Trophoblast cell (in vitro differentiated cells and primary cell): ENCODE data around the gene SCN4A.

Experiments
- DNase-seq, 2 donors: peaks; one replicate each; pipeline ENCODE4 v3.0.0-alpha.2; 2016
- H2AFZ ChIP-seq: 2 replicates; pipeline ENCODE4 v1.6.1; 2013; ENCODE audit warnings: low read length, moderate library complexity, mild to moderate bottlenecking; ENCODE audit not compliant: insufficient read depth, poor library complexity
- H2AK5ac ChIP-seq: 2 replicates; pipeline ENCODE4 v1.6.1; 2013; ENCODE audit warnings: mild to moderate bottlenecking, low read length
- H2BK120ac ChIP-seq: 2 replicates; pipeline ENCODE4 v1.6.1; 2013; ENCODE audit warnings: low read length, mild to moderate bottlenecking, moderate library complexity; ENCODE audit not compliant: insufficient read depth, poor library complexity
- H2BK12ac ChIP-seq: 2 replicates; pipeline ENCODE4 v1.6.1; 2013; ENCODE audit warnings: mild to moderate bottlenecking, low read length, moderate library complexity
- H2BK5ac ChIP-seq: 2 replicates; pipeline ENCODE4 v1.6.1; 2013; ENCODE audit warnings: low read length, low read depth, moderate library complexity, mild to moderate bottlenecking; ENCODE audit not compliant: poor library complexity
- H3K14ac ChIP-seq: 2 replicates; pipeline ENCODE4 v1.6.1; 2013; ENCODE audit warnings: mild to moderate bottlenecking, low read length
- H3K18ac ChIP-seq: 2 replicates; pipeline ENCODE4 v1.6.1; 2013; ENCODE audit warnings: mild to moderate bottlenecking, low read length
- H3K23ac ChIP-seq: 2 replicates; pipeline ENCODE4 v1.6.1; 2013; ENCODE audit warnings: low read length
- H3K27ac ChIP-seq: 2 replicates; pipeline ENCODE4 v1.5.1; 2013; ENCODE audit warnings: low read depth, mild to moderate bottlenecking, inconsistent platforms, low read length, moderate library complexity
- H3K27me3 ChIP-seq: 2 replicates; pipeline ENCODE4 v1.6.1; 2013; ENCODE audit warnings: inconsistent platforms, mild to moderate bottlenecking, low read length, moderate library complexity; ENCODE audit not compliant: insufficient read depth
- H3K36me3 ChIP-seq, 2 experiments: 1 replicate in 1 of 2; 2 replicates in 1 of 2; pipeline ENCODE4 v1.6.1; 2013; ENCODE audit warnings: low read length in 2 of 2, mild to moderate bottlenecking in 2 of 2, moderate library complexity in 1 of 2; ENCODE audit not compliant: insufficient read depth in 2 of 2, control insufficient read depth in 1 of 2
- H3K4ac ChIP-seq: 2 replicates; pipeline ENCODE4 v1.6.1; 2013; ENCODE audit warnings: low read depth, mild to moderate bottlenecking, low read length, moderate library complexity
- H3K4me1 ChIP-seq, 2 experiments: 1 replicate in 1 of 2; 2 replicates in 1 of 2; pipeline ENCODE4 v1.6.1; 2013; ENCODE audit warnings: low read length in 2 of 2, mild to moderate bottlenecking in 2 of 2, moderate library complexity in 1 of 2; ENCODE audit not compliant: insufficient read depth in 2 of 2, control insufficient read depth in 1 of 2
- H3K4me2 ChIP-seq: 2 replicates; pipeline ENCODE4 v1.6.1; 2013; ENCODE audit warnings: inconsistent platforms, mild to moderate bottlenecking, low read length, moderate library complexity
- H3K4me3 ChIP-seq: 2 replicates; pipeline ENCODE4 v1.5.1; 2013; ENCODE audit warnings: mild to moderate bottlenecking, low read depth, low read length, inconsistent platforms
- H3K79me1 ChIP-seq: one replicate; pipeline ENCODE4 v1.6.1; 2013; ENCODE audit warnings: low read length
- H3K79me2 ChIP-seq: 2 replicates; pipeline ENCODE4 v1.6.1; 2013; ENCODE audit warnings: low read length, mild to moderate bottlenecking; ENCODE audit not compliant: control insufficient read depth, insufficient read depth, poor library complexity
- H3K9ac ChIP-seq: 2 replicates; pipeline ENCODE4 v1.6.1; 2013; ENCODE audit warnings: mild to moderate bottlenecking, low read length
- H3K9me3 ChIP-seq: 2 replicates; pipeline ENCODE4 v1.6.1; 2013; ENCODE audit warnings: low read depth, mild to moderate bottlenecking, control low read depth, inconsistent platforms, low read length; ENCODE audit not compliant: insufficient read depth
- H4K12ac ChIP-seq: 2 replicates; pipeline ENCODE4 v1.6.1; 2013; ENCODE audit warnings: low read depth, mild to moderate bottlenecking, low read length, moderate library complexity
- H4K8ac ChIP-seq: 2 replicates; pipeline ENCODE4 v1.6.1; 2013; ENCODE audit warnings: low read depth, mild to moderate bottlenecking, low read length, moderate library complexity
- H4K91ac ChIP-seq: one replicate; pipeline ENCODE4 v1.6.1; 2013; ENCODE audit warnings: low read depth, mild to moderate bottlenecking, low read length, moderate library complexity
- whole genome bisulfite sequencing: extraction: QIAGEN DNeasy Blood & Tissue Kit; methylation state at CpG from one replicate; pipeline ENCODE4 v1.1.7; 2013; ENCODE audit warnings: missing lambda C conversion rate; ENCODE audit not compliant: insufficient read length, insufficient coverage; ENCODE audit errors: extremely low coverage; 5-methylcytosine and 5-hydroxymethylcytosine counted together

SCN4A gene

GRCh38 chr17:63928172-63928666, 44.5 kb downstream of the SCN4A start:
- no peak overlapping the region for H3K27ac ChIP-seq
- H3K79me2 ChIP-seq: no peaks in the 10 kb centered on the region
- no peak overlapping the region for H2AK5ac ChIP-seq
- no peaks in the 10 kb centered on the region for H3K79me1 ChIP-seq
- peaks cover 2% of the 10 kb centered on the region for H3K9me3 ChIP-seq
- no peak overlapping the region for H2BK120ac ChIP-seq
- no peak overlapping the region for H3K4ac ChIP-seq
- H3K9ac ChIP-seq: no peak overlapping the region
- H3K36me3 ChIP-seq: no peaks in the 10 kb centered on the region
- no peak overlapping the region for H4K91ac ChIP-seq
- H3K4me1 ChIP-seq: no peaks in the 10 kb centered on the region
- no peak overlapping the region for H4K12ac ChIP-seq
- no peaks in the 10 kb centered on the region for H3K27me3 ChIP-seq
- H4K8ac ChIP-seq: no peak overlapping the region
- no peak overlapping the region for H3K23ac ChIP-seq
- H2BK12ac ChIP-seq: no peak overlapping the region
- DNase-seq: no peak
- H3K14ac ChIP-seq: no peak overlapping the region
- no peak overlapping the region for H3K4me3 ChIP-seq
- H3K18ac ChIP-seq: no peak overlapping the region
- H2AFZ ChIP-seq: no peak overlapping the region
- no peak overlapping the region for H2BK5ac ChIP-seq
- H3K4me2 ChIP-seq: no peak overlapping the region
- no CpG with 5 or more reads among the region's 10 CpGs for WGBS

- H3K14ac ChIP-seq: no peak overlapping the region
- no peaks in the 10 kb centered on the region for H3K79me2 ChIP-seq
- H3K27ac ChIP-seq: no peak overlapping the region
- H3K4ac ChIP-seq: no peak overlapping the region
- no peak overlapping the region for H4K91ac ChIP-seq
- H3K4me3 ChIP-seq: no peak overlapping the region
- WGBS: no CpG with 5 or more reads among the region's 8 CpGs
- no peak overlapping the region for H2AK5ac ChIP-seq
- H4K8ac ChIP-seq: no peak overlapping the region
- no peaks in the 10 kb centered on the region for H3K27me3 ChIP-seq
- H3K18ac ChIP-seq: no peak overlapping the region
- peaks cover 2% of the 10 kb centered on the region for H3K9me3 ChIP-seq
- no peak overlapping the region for H2BK120ac ChIP-seq
- no peaks in the 10 kb centered on the region for H3K36me3 ChIP-seq
- no peak overlapping the region for H3K23ac ChIP-seq
- no peak for DNase-seq
- no peak overlapping the region for H3K9ac ChIP-seq
- H2BK5ac ChIP-seq: no peak overlapping the region
- H3K79me1 ChIP-seq: no peaks in the 10 kb centered on the region
- no peak overlapping the region for H2AFZ ChIP-seq
- H3K4me1 ChIP-seq: no peaks in the 10 kb centered on the region
- no peak overlapping the region for H2BK12ac ChIP-seq
- no peak overlapping the region for H3K4me2 ChIP-seq
- H4K12ac ChIP-seq: no peak overlapping the region
These were observed 45.1 kb downstream of the SCN4A start for GRCh38 chr17:63927464-63928171.

DNA sequence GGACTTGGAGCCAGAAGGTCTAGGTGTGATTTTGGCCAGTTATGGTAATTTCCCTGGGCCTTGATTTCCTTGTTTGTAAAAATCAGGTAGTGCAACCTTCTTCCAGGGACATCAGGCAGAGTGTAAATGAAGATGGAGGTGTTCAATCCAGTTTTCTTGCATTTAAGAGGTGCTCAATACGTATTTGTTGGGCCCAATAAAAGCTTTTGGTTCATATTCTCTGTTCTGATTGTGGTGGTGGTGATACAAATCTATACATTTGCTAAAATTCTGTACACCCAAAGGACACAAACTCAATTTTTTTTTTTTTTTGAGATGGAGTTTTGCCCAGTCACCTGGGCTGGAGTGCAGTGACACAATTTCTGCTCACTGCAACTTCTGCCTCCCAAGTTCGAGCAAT, 46.6 kb downstream of the SCN4A start:
- no peak overlapping the region for H3K23ac ChIP-seq
- H4K91ac ChIP-seq: no peak overlapping the region
- H3K18ac ChIP-seq: no peak overlapping the region
- DNase-seq: no peak
- no peak overlapping the region for H3K4ac ChIP-seq
- peaks cover 2% of the 10 kb centered on the region for H3K9me3 ChIP-seq
- H3K79me1 ChIP-seq: no peaks in the 10 kb centered on the region
- no peaks in the 10 kb centered on the region for H3K36me3 ChIP-seq
- H3K14ac ChIP-seq: no peak overlapping the region
- H2AK5ac ChIP-seq: no peak overlapping the region
- no peaks in the 10 kb centered on the region for H3K4me1 ChIP-seq
- no peak overlapping the region for H3K27ac ChIP-seq
- no peaks in the 10 kb centered on the region for H3K27me3 ChIP-seq
- no peak overlapping the region for H4K12ac ChIP-seq
- H2BK120ac ChIP-seq: no peak overlapping the region
- WGBS: no CpG with 5 or more reads among the region's 2 CpGs
- H3K79me2 ChIP-seq: no peaks in the 10 kb centered on the region
- no peak overlapping the region for H2BK5ac ChIP-seq
- H3K9ac ChIP-seq: no peak overlapping the region
- H2BK12ac ChIP-seq: no peak overlapping the region
- no peak overlapping the region for H3K4me2 ChIP-seq
- no peak overlapping the region for H4K8ac ChIP-seq
- no peak overlapping the region for H2AFZ ChIP-seq
- no peak overlapping the region for H3K4me3 ChIP-seq

DNA sequence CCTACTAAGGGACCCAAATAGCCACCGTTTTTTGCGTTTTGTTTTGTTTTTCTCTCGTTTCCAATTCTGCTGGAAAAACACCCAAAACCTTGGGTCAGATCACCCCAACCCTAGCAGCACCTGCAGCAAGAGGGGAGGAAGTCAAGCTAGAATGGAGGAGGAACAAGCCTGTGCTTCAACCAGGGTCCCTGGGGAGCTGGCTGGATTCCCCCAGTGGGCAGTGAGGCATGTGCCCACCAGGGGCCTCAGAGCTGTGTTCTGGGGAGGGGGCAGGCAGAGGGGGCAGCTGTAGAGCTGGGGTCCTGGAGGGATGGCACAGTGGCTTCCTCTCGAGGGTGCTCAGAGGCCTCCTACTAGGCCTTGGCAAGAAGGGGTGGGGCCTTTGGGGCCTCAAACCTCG, 47.1 kb downstream of the SCN4A start:
- no peak overlapping the region for H2AFZ ChIP-seq
- no peak overlapping the region for H3K4me2 ChIP-seq
- H3K9me3 ChIP-seq: peaks cover 2% of the 10 kb centered on the region
- H4K12ac ChIP-seq: no peak overlapping the region
- WGBS: no CpG with 5 or more reads among the region's 5 CpGs
- no peak overlapping the region for H2BK12ac ChIP-seq
- no peak overlapping the region for H3K14ac ChIP-seq
- no peak overlapping the region for H4K8ac ChIP-seq
- no peaks in the 10 kb centered on the region for H3K79me2 ChIP-seq
- H3K27ac ChIP-seq: no peak overlapping the region
- no peak overlapping the region for H2BK5ac ChIP-seq
- H2AK5ac ChIP-seq: no peak overlapping the region
- H3K23ac ChIP-seq: no peak overlapping the region
- no peak overlapping the region for H4K91ac ChIP-seq
- H3K4me1 ChIP-seq: no peaks in the 10 kb centered on the region
- no peak overlapping the region for H3K9ac ChIP-seq
- no peaks in the 10 kb centered on the region for H3K79me1 ChIP-seq
- H2BK120ac ChIP-seq: no peak overlapping the region
- no peak for DNase-seq
- H3K36me3 ChIP-seq: no peaks in the 10 kb centered on the region
- no peaks in the 10 kb centered on the region for H3K27me3 ChIP-seq
- no peak overlapping the region for H3K18ac ChIP-seq
- no peak overlapping the region for H3K4me3 ChIP-seq
- H3K4ac ChIP-seq: no peak overlapping the region
